ENCODE data around the gene MBOAT2. TPM values are rescaled to one million over a fixed set of nuclear protein-coding genes. Genes with fewer than 3 reads are reported as not detected.

The MBOAT2 gene
- total RNA-seq, 1 experiment from 2014 or later, result 65.1 TPM

DNA sequence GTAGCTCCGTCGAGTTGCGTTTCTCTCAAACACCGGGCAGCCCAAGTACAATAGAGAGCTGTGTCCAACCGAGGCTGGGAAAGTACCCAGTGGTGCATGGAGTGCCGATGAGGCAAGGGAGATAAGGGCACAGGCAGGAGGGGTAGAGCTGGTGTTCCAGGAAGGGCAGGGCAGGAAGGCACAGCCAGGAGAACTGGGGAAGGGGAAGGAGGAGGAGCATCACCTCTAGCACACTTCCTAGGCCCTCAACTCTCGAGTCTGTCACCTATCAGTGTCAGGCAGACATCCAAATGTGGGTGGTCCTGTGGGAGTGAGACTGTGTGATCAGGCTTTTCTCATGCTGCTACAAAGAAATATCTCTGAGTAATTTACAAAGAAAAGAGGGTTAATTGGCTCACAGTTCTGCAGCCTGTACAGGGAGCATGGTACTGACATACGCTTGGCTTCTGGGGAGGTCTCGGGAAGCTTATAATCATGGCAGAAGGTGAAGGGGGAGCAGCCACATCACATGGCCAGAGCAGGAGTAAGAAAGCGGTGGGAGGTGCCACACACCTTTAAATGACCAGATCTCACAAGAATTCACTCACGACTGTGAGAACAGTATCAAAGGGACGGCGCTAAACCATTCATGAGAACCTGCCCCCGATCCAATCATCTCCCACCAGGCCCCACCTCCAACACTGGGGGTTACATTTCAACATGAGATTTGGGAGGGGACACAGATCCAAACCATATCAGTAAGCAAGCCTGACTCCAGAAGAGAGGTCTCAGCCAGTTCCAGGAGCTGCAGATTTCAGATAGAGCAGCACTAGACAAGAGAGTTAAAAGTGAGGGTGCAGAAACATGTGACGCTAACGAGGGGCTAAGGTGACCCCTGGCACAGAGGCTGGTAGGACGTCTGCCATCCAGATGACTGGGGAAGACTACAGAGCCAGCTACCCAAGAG is 75.7 kb downstream of the MBOAT2 start:
- Histone ChIP-seq H3K36me3 (ENCODE audit: insufficient read depth, low read length, poor library complexity, severe bottlenecking) (no peaks in the 10 kb centered on the region), H3K27ac (ENCODE audit: low read depth, low read length, poor library complexity, severe bottlenecking) (no peak overlapping the region), H3K4me3 (ENCODE audit: low read depth, low read length, poor library complexity, severe bottlenecking) (no peak overlapping the region), H3K9me3 (ENCODE audit: low read depth, low read length, poor library complexity, severe bottlenecking) (no peaks in the 10 kb centered on the region), H3K4me1 (ENCODE audit: insufficient read depth, low read length, poor library complexity, severe bottlenecking) (no peaks in the 10 kb centered on the region), H3K27me3 (replicated peaks; ENCODE audit: insufficient read depth, low read depth, low read length, poor library complexity) (no peaks in the 10 kb centered on the region)
- TF ChIP-seq, protein P1, sequence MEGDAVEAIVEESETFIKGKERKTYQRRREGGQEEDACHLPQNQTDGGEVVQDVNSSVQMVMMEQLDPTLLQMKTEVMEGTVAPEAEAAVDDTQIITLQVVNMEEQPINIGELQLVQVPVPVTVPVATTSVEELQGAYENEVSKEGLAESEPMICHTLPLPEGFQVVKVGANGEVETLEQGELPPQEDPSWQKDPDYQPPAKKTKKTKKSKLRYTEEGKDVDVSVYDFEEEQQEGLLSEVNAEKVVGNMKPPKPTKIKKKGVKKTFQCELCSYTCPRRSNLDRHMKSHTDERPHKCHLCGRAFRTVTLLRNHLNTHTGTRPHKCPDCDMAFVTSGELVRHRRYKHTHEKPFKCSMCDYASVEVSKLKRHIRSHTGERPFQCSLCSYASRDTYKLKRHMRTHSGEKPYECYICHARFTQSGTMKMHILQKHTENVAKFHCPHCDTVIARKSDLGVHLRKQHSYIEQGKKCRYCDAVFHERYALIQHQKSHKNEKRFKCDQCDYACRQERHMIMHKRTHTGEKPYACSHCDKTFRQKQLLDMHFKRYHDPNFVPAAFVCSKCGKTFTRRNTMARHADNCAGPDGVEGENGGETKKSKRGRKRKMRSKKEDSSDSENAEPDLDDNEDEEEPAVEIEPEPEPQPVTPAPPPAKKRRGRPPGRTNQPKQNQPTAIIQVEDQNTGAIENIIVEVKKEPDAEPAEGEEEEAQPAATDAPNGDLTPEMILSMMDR (conservative IDR thresholded peaks at IDR 0.05; ENCODE audit: low read depth, low read length), result no peak
- no peak for TF ChIP-seq EZH2 (IDR thresholded peaks at IDR 0.05; ENCODE audit: borderline replicate concordance, low read depth, low read length, poor library complexity, severe bottlenecking)
- BruUV-seq (replicated peaks), result no TSS peak
- no peak for DNase-seq (ENCODE audit: low spot score)
- ChIA-PET CTCF (no interaction called here), POLR2A (ENCODE audit: low non-redundant PET) (no interaction called here)
- intact Hi-C loops (cut with micrococcal nuclease; ENCODE audit: unreplicated experiment), result no loop called here

DNA sequence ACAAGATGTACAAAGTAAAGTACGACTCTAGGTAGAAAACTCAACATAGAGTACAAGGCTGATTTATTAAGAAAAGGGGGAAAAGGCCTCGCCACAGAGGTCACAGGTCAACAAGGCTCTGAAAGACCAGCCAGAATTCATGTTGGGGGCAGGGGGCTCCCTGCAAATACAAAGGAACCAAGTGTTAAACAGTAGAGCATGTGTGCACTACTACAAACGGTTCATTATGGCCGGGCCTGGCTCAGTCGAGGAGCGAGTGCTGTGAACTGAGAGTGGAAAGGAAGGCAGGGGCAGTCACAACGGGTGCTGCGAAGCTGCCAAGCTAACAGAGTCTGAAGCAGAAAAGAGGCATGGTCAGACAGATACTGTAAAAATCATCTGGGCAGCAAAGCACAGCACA is 77.1 kb downstream of the MBOAT2 start:
- Histone ChIP-seq H3K27me3 (replicated peaks; ENCODE audit: insufficient read depth, low read depth, low read length, poor library complexity) (no peaks in the 10 kb centered on the region), H3K36me3 (ENCODE audit: insufficient read depth, low read length, poor library complexity, severe bottlenecking) (no peaks in the 10 kb centered on the region), H3K4me3 (ENCODE audit: low read depth, low read length, poor library complexity, severe bottlenecking) (no peak overlapping the region), H3K4me1 (ENCODE audit: insufficient read depth, low read length, poor library complexity, severe bottlenecking) (no peaks in the 10 kb centered on the region), H3K9me3 (ENCODE audit: low read depth, low read length, poor library complexity, severe bottlenecking) (no peaks in the 10 kb centered on the region), H3K27ac (ENCODE audit: low read depth, low read length, poor library complexity, severe bottlenecking) (no peak overlapping the region)
- no TSS peak for BruUV-seq (replicated peaks)
- DNase-seq (ENCODE audit: low spot score), result no peak
- ChIA-PET CTCF (no interaction called here), POLR2A (ENCODE audit: low non-redundant PET) (no interaction called here)
- no peak for TF ChIP-seq EZH2 (IDR thresholded peaks at IDR 0.05; ENCODE audit: borderline replicate concordance, low read depth, low read length, poor library complexity, severe bottlenecking)
- TF ChIP-seq, protein P1 (conservative IDR thresholded peaks at IDR 0.05; ENCODE audit: low read depth, low read length), result no peak
- intact Hi-C loops (cut with micrococcal nuclease; ENCODE audit: unreplicated experiment), result no loop called here

DNA sequence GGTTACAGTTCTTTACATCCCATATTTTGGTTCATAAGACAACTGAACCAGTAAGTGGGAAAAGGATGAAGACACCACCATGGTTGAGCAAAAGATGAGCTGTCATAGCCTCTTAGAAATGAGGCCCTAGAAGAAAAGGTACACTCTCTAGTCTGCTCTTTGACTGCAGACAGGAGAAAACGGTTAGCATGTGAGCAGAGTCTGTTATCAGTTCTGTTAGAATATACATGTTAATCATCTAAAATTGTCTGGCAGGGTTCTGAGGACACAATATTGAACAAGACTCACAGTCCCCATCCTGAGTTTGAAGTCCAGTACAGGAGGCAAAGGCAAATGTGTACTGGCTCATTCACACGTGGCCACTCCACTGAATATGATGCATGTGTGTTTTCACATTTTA is 78.1 kb downstream of the MBOAT2 start:
- DNase-seq (ENCODE audit: low spot score), result no peak
- Histone ChIP-seq H3K27me3 (replicated peaks; ENCODE audit: insufficient read depth, low read depth, low read length, poor library complexity) (no peaks in the 10 kb centered on the region), H3K27ac (ENCODE audit: low read depth, low read length, poor library complexity, severe bottlenecking) (no peak overlapping the region), H3K4me1 (ENCODE audit: insufficient read depth, low read length, poor library complexity, severe bottlenecking) (no peaks in the 10 kb centered on the region), H3K36me3 (ENCODE audit: insufficient read depth, low read length, poor library complexity, severe bottlenecking) (no peaks in the 10 kb centered on the region), H3K9me3 (ENCODE audit: low read depth, low read length, poor library complexity, severe bottlenecking) (no peaks in the 10 kb centered on the region), H3K4me3 (ENCODE audit: low read depth, low read length, poor library complexity, severe bottlenecking) (no peak overlapping the region)
- TF ChIP-seq EZH2 (IDR thresholded peaks at IDR 0.05; ENCODE audit: borderline replicate concordance, low read depth, low read length, poor library complexity, severe bottlenecking), result no peak
- TF ChIP-seq, protein P1 (conservative IDR thresholded peaks at IDR 0.05; ENCODE audit: low read depth, low read length), result no peak
- BruUV-seq (replicated peaks), result no TSS peak
- CTCF ChIA-PET, result no interaction called here
- POLR2A ChIA-PET (ENCODE audit: low non-redundant PET), result no interaction called here
- intact Hi-C loops (cut with micrococcal nuclease; ENCODE audit: unreplicated experiment), result no loop called here
